Cerebellar cortex (tissue), 1 donor: ENCODE results near the gene IGHMBP2.
A peak's percentile ranks its signal among the peaks of the same experiment; 100 is the strongest.

ENCODE experiments used
- DNase-seq: peaks from one replicate; pipeline ENCODE4 v3.0.0-alpha.2; 2015; ENCODE audit warnings: low spot score

IGHMBP2 gene

DNA sequence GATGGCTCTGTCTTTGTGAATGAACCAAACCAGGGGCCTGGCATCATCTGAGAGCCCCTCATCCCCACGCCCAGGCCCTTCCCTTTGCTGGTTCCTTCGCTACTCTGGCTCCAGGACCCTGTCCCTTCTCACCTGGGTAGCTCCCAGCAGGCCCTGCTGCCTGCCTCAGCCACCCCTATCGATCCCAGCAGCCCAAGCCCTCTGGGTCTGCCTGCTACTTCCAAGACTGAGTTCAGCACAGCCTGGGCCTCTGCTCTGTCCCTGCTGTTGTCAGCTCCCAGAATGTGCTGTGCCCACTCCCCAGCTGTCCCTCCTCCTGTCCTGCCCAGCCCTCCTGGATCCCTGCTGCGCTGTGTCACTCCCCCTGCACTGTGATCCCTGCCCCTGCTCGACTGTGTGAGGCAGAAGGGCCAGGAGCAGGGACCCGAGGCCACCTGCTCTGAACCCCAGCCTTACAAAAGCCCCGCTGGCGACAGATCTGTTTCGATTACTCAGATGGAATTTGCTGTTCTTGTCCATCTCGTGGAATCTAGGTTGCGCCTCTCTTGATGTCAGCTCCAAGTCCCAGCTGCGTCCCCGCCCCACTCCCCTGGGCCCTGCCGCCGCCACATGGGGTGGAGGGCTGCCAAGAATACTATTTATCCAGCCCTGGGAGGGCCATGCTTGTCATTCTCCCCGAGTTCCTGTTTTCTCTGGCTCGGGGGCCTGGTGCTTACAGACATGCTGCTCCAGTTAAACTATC lies 13.0 kb upstream of the IGHMBP2 start:
- DNase-seq: no peak

GRCh38 chr11:68891351-68891948 lies 12.2 kb upstream of the IGHMBP2 start:
- no peak for DNase-seq

DNA sequence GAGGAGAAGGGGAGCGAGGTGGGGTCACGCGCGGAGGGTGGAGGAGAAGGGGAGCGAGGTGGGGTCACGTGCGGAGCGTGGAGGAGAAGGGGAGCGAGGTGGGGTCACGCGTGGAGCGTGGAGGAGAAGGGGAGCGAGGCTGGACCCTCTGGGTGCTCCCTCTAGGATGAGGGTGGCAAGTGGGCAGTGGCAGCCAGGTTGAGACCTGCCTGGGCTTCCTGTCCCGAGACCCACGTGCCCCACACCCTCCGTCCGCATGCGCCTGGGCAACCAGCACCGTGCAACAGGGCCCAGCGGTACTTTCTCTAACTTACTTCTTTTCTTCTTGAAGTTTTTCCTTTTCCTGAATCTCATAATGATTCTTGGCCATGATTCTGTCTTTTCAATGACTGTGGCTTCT lies 11.1 kb upstream of the IGHMBP2 start:
- DNase-seq: no peak

DNA sequence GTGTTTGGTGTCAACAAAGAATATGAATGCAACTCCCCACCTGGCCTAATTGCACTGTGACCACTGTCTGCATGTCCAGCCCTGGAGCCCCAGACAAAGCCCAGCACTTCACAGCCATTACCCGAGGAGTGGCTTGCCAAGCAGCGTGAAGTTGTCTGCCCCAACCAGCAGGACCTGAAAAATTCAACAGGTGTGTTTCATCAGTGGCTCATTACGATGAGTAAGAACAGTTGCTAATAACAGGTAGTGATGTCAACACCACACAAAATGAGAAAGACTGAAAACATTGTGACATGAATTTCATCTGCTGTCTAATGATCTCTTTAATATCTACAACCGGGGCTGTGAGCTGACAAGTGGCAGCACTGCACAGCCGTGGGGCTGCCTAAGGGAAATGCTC lies 10.4 kb upstream of the IGHMBP2 start:
- DNase-seq: no peak

GRCh38 chr11:68896171-68896959 lies 7.3 kb upstream of the IGHMBP2 start:
- no peak for DNase-seq

GRCh38 chr11:68897441-68897840 lies 6.2 kb upstream of the IGHMBP2 start:
- no peak for DNase-seq

DNA sequence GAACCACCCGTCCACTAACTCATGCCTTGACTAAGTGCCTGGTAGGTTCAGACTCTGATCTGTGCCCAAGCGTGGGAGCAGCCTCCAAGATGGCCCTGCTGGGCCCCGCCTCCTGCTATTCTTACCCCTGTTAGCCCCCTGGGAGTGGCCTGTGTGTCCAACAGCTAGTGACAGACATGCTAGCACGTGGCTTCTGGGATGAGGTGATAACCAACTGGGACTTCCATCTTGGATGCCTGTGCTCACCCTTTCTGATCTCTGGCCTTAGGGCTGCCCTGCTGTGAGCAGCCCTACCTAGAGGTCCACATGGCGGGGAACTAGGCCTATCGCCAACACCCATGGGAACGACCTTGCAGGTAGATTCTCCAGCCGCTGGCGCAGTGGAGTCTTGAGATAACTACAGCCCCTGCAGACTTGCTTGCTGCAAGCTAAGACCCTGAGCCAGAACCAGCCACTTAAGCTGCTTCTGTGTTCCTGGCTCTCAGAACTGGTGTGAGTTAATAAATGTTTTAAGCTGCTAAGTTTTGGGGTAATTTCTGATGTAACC lies 2.8 kb upstream of the IGHMBP2 start:
- no peak for DNase-seq

GRCh38 chr11:68904248-68904847 lies 657 bp downstream of the IGHMBP2 start:
- DNase-seq: peak; percentile 20

DNA sequence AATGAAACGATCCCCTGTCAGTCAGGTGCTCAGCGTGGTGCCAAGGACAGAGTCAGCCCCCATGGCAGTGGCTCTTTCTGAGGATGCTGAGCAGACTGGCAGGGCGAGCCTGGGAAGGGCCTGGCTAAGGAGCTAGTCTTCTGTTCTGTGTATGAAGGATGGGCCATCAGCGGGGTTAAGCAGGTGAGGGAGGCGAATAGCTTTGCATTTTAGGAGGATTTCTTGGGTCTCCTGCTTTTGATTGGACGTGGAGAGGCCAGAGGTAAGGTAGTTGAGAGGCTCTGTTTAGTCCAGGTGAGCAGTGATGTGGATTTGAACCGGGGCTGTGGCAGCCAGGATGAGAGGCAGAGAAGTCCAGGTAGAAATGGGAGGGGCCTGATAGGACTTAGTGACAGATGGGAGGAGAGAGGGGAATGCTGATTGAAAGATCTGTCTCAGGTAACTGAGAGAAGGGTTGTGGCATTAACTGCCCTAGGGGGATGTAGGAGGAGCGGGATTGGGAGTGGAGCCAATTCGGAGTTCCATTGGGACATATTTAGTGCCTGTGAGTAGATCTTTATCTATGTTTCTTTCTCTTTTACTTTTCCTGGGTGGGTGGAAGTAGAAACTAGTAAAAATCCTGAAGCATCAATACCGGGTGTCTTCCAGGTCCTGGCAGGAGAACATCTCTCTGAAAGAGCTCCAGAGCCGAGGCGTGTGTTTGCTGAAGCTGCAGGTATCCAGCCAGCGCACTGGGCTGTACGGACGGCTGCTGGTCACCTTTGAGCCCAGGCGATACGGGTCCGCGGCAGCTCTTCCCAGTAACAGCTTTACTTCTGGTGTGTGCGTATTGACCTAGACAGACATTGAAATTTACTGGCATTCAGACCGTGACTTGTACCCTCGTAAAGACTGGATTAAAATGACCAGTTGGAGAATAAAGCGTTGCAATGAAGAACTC lies 2.0 kb downstream of the IGHMBP2 start:
- no peak for DNase-seq

DNA sequence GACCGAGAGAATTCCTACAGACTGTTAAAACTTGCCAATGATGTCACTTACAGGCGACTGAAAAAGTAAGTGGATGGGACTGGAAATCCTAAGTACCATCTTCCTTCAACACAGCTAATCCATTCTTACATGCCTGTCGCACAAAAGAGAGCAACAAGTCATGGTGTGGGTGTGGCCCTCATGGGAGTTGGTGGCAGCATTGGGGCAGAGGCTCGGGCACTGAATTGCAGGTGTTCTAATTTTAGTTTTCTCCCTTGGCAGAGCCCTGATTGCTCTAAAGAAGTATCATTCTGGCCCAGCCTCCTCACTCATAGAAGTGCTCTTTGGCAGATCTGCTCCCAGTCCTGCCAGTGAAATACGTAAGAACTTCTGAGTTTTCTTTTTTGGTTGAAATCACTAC lies 4.6 kb downstream of the IGHMBP2 start:
- no peak for DNase-seq

GRCh38 chr11:68910965-68911364 lies 7.3 kb downstream of the IGHMBP2 start:
- DNase-seq: no peak

- no peak for DNase-seq
These were observed 8.0 kb downstream of the IGHMBP2 start for GRCh38 chr11:68911731-68912130.

DNA sequence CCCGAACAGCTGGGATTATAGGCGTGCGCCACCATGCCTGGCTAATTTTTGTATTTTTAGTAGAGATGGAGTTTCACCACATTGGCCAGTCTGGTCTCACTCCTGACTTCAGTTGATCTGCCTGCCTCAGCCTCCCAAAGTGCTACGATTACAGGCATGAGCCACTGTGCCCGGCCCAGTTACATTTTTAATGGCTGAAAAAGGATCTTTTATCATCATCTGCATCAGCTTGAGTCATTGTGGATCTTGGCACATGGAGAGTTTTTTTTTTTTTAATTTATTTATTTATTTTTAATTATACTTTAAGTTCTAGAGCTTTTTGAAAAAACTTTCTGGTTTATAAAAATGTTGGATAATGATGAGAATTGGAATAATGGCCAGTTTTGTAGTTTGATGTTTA lies 8.6 kb downstream of the IGHMBP2 start:
- no peak for DNase-seq

- no peak for DNase-seq
These were observed 9.5 kb downstream of the IGHMBP2 start for GRCh38 chr11:68913188-68913587.

- DNase-seq: no peak
These were observed 11.1 kb downstream of the IGHMBP2 start for GRCh38 chr11:68914761-68915160.

DNA sequence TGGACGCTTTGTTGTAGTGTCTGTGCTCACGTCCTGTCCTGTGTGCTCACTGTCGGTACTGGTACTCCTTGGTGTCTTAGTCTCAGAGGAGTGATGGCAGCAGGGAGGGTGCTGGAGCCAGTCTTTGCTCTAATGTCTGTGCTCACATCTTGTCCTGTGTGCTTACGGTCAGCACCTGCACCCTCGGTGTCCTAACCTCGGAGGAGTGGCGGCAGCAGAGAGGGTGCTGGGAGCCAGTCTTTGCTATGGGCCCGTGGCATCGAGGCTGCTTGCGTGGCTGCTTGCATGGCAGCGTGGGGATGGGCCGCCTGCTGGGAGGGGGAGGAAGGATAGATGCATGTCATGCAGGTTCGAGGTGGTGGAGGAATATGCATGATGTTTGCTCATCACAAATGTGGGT lies 12.7 kb downstream of the IGHMBP2 start:
- DNase-seq: no peak

GRCh38 chr11:68923614-68924013 lies 19.9 kb downstream of the IGHMBP2 start:
- no peak for DNase-seq

DNA sequence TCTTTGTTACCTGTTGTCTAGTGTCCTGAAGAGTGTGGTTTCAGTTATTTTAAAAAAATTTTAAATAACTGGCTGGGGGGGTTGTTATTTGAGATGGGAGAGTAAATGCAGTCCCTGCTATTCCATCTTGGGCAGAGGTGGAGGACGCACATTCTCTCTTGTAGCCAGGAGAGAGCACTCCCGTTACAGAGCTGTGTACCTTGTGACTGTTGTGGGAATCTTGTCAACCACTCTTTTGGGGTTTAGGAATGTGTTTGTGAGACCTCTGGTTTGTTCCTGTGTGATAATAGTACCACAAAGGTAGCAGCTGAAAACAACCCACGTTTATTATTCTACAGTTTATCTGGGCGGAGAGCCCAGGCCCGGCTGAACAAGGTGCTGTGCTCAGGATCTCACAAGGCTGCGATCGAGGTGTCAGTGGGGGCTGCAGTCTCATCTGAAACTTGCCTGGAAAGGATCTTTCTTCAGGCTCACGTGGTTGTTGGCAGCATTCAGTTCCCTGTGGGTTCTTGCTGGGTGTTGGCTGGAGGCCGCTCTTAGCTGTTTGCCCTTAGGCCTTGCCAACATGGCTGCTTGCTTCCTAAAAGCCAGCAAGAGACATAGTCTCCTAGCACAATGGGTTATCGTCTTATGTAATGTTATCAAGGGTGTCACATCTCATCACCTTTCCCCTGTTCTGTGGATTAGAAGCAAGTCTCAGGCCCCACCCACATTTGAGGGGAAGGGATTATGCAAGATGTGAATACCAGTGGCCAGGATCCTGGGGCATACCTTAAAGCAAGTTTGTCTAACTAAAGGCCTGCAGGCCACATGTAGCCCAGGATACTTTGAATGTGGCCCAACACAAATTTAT lies 20.6 kb downstream of the IGHMBP2 start:
- DNase-seq: peak; percentile 68

DNA sequence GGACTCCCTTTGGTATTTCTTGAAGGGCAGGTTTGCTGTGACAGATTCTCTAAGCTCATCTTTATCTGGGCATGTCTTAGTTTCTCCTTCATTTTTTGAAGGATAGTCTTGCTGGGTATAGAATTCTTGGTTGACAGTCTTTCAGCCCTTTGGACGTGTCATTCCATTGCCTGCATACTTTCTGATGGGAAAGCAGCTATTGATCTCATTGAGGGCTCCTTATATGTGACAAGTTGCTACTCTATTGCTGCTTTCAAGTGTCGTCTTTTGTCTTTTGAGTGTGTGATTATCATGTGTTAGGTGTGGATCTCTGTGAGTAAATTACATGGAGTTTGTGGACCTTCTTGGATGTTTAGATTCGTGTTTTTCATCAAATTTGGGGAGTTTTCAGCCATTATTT lies 21.9 kb downstream of the IGHMBP2 start:
- no peak for DNase-seq
